HG03432 (cell line): ENCODE data around the gene BRAP.
"Not testable (repeated sequence)": the region's sequence is repeated elsewhere in the genome, so short reads cannot be mapped to it uniquely, and the experiment has no call there.

Experiments
- ATAC-seq: cut with Tn5 transposase; IDR thresholded peaks from one replicate; pipeline ENCODE4 v1.9.1; 2021; ENCODE audit warnings: mild to moderate bottlenecking, moderate library complexity; ENCODE audit not compliant: unreplicated experiment

The BRAP gene, protein sequence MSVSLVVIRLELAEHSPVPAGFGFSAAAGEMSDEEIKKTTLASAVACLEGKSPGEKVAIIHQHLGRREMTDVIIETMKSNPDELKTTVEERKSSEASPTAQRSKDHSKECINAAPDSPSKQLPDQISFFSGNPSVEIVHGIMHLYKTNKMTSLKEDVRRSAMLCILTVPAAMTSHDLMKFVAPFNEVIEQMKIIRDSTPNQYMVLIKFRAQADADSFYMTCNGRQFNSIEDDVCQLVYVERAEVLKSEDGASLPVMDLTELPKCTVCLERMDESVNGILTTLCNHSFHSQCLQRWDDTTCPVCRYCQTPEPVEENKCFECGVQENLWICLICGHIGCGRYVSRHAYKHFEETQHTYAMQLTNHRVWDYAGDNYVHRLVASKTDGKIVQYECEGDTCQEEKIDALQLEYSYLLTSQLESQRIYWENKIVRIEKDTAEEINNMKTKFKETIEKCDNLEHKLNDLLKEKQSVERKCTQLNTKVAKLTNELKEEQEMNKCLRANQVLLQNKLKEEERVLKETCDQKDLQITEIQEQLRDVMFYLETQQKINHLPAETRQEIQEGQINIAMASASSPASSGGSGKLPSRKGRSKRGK

DNA sequence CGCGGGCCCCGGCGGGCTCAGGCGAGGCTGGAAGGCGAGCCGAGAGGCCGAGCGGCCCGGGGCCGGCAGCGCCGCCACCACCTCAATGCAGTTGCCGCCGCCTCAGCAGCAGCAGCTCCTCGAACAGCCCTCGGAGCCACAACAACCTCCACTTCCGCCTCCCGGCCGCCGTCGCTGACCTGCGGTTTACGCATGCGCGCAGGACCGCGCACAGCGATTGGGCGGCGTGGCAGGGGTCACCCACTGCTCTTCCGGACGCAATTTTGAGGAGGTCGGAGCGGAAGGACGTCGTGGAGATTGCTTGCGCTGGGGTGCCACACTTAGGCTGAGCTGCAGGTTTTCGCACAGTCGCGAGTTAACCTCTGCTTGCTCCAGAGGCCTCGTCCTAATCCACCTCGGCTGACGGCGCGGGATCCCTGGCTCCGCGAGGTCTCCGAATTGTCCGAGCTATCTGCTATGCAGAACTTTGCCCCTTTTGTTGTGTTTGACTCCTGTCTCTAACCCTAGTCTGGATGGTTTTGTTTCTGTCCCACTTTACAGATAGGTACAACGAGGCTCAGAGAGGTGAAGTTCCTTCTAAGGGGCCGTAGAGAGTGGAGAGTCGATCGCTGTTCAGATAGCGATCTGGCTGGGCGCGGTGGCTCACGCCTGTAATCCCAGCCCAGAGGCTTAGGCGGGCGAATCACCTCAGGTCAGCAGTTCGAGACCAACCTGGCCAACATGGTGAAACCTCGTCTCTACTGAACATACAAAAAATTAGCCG lies at the start of gene BRAP, which contains the start of gene ACAD10:
TSS of gene BRAP (minus strand) at position 146 of the 763 bp plus-strand sequence. CDS start 164 bp downstream, outside the sequence.
TSS of gene ACAD10 (plus strand) at position 243 of the 763 bp plus-strand sequence. CDS start 6,657 bp downstream, outside the sequence.
- peak; percentile 92 for ATAC-seq

DNA sequence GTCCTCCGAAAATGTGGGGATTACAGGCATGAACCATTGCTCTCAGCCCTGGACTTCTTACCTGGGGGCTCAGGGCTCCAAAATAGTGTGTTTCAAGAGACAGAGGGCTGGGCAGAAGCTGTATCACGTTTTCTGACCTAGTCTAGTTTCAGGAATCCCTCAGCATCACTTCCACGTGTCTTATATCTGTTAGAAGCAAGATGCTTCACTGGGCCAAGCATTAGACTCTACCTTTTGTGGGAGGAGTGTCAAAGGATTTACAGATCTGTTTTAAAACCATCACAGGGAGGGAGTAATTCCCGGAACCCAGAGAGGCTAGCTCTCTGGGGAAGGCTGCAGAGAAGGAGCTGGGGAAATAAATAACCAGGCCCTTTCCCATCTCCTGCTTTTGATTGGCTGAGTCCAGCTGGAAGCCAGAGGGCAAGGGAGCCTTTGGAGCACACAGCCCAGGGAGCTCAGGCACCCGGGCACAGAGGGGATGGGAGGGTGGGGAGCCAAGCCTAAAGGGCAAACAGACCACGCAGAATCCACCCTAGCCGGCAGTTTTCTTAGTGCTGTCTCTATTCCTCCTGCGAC lies 47.7 kb upstream of the BRAP start:
- ATAC-seq, result no peak

DNA sequence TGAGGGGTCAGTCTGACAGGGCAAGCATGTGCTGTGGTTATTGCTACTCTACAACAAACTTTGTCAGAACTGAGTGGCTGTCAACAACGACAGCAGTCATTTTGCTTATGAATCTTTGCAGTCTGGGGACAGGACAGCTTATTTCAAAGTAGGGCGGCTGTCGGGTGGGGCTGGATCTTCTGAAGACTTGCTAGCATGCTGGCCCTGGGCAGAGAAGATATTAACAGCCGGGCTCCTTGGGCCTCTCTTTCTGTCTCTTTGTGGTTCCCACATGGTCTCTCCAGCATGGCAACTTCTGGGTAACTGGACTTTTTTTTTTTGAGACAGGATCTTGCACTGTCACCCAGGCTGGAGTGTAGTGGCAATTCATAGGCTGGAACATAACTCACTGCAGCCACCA lies 47.0 kb upstream of the BRAP start:
- ATAC-seq, result no peak

DNA sequence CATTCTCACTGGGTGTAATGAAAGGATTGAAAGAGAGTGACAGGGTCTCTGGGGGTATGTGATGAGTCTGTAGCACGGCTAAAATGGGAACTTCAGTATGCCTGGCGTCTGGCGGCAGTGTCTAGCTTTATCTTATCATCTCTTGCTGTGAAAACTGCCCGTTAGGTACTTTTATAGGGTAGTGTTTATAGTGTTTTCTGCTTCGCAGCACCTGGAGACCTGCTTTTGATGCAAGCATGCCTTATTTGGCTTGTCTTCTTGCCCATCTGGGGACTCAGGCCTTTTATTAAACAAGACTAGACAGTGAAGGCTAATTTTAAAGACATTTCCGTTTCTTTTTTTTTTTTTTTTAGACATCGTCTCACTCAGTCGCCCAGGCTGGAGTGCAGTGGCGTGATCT lies 44.7 kb upstream of the BRAP start:
- no peak for ATAC-seq

DNA sequence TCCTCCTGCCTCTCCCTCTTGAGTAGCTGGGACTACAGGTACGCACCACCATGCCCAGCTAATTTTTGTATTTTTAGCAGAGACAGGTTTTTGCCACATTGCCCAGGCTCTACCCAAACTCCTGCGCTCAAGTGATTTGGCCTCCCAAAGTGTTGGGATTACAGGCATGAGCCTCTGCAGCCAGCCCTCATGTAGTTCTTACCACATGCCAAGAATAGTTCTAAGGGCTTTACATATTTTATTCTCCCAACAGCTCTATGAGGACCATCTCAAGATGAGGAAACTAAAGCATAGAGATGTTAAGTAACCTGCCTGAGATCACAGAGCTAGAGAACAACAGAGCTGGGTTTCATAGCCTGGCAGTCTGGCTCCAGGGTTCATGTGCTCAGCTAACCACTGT lies 43.0 kb upstream of the BRAP start:
- no peak for ATAC-seq

DNA sequence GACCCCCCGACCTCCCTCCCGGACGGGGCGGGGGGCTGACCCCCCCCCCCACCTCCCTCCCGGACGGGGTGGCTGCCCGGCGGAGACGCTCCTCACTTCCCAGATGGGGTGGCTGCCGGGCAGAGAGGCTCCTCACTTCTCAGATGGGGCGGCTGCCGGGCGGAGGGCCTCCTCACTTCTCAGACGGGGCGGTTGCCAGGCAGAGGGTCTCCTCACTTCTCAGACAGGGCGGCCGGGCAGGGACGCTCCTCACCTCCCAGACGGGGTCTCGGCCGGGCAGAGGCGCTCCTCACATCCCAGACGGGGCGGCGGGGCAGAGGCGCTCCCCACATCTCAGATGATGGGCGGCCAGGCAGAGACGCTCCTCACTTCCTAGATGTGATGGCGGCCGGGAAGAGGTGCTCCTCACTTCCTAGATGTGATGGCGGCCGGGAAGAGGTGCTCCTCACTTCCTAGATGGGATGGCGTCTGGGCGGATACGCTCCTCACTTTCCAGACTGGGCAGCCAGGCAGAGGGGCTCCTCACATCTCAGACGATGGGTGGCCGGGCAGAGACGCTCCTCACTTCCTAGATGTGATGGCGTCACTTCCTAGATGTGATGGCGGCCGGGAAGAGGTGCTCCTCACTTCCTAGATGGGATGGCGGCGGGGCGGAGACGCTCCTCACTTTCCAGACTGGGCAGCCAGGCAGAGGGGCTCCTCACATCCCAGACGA lies 38.0 kb upstream of the BRAP start:
- not testable (repeated sequence) for ATAC-seq

DNA sequence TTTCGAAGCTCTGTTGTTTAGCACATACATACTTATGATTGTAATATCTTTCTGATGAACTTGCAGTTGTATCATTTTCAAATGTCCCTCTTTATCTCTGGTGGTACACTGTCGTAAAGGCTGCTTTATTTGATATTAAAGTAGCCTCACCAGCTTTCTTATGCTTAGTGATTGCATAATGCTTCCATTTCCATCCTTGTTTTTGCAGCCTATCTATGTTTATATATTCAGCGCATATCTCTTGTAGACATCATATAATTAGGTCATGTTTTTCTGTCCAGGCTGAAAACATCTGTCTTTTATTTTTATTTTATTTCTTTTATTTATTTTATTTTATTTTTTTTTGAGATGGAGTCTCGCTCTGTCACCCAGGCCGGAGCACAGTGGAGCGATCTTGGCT lies 34.7 kb upstream of the BRAP start:
- no peak for ATAC-seq

DNA sequence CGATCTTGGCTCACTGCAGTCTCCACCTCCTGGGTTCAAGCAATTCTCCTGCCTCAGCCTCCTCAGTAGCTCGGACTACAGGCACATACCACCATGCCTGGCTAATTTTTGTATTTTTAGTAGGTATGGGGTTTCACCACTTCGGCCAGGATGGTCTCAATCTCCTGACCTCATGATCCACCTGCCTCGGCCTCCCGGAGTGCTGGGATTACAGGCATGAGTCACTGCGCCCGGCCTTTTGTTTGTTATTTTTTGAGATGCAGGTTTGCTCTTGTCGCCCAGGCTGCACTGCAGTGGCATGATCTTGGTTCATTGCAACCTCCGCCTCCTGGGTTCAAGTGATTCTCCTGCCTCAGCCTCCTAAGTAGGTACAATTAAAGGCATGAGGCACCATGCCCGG lies 33.6 kb upstream of the BRAP start:
- ATAC-seq, result not testable (repeated sequence)

DNA sequence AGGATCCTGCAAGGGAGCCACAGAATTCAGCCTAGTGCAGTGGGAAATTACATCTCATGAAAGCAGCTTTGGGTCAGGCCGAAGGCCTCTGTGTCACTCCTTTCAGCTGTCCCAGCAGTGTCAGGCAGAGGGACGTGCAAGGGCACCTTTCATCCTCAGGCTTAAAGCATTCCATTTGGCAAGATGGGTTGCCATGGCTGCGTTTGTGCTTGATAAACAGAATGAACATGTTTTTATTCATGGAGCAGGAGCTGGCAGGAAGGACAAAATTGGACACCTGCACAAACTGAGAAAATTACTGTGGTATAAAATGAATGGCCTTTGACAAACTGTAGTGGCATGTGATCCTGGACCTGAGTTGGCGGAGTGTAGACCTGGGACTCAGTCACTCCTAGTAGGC lies 29.5 kb upstream of the BRAP start:
- ATAC-seq, result no peak

DNA sequence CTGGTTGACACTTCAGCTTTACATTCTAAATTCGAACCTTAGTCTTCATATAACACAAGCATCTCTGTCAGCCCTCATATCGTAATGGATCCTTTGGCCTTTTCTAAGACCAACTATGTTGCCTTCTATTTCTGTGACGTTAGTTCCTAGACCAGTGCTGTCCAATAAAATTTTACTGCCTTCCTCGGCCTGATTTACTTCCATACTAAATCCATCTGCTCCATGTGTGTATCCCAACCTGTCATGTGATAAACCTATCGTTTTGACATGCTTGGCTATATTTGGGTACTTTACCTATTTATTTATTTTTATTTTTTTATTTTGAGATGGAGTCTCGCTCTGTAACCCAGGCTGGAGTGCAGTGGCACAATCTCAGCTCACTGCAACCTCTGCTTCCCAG lies 20.4 kb upstream of the BRAP start:
- ATAC-seq, result no peak

DNA sequence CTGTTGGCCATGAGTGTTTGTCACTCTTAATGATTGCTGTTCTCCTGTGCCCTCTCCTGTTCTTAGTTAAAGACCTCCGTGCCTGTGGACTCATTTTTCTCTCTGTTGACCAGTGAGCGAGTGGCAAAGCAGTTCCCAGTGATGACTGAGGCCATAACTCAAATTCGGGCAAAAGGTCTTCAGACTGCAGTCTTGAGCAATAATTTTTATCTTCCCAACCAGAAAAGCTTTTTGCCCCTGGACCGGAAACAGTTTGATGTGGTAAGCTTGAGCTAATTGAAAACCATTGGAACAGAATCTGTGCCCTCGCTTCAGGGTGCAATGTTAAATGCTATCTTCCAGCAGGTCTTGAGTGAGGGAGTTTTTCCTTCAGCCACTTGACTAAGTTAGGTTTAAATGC lies 19.9 kb upstream of the BRAP start:
- no peak for ATAC-seq

DNA sequence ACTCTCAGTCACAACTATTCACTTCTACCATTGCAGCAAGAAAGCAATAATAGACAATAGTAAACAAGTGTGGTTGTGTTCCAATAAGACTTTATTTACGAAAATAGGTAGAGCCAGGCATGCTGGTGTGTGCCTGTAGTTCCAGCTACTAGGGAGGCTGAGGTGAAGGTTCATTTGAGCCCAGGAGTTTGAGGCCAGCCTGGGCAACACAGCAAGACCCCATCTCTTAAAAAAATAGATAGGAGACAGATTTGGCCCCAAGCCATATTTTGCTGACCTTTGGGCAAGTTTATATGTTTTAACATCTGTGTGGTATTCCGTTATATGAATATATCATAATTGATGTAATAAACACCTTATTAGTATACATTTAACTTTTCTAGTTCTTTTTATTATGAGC lies 14.2 kb upstream of the BRAP start:
- no peak for ATAC-seq

DNA sequence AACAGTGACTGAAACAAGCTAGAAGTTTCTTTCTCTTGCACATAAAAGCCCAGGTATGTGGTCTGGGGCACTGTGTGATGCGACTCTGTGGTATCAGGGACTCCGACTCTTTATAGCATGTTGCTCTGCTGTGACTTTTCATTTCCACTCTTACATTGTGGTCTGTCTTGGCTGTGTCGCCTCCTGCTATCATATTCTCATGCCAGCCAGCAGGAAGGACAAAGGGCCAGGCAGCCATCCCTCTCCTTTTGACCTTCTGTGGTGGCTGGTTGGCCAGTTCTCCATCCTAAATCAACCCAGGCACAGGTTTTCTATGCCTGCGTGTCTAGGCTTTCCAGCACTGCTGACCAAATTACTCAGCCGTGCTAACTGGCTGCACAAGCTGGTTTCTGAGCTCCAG lies 8.1 kb upstream of the BRAP start:
- no peak for ATAC-seq

DNA sequence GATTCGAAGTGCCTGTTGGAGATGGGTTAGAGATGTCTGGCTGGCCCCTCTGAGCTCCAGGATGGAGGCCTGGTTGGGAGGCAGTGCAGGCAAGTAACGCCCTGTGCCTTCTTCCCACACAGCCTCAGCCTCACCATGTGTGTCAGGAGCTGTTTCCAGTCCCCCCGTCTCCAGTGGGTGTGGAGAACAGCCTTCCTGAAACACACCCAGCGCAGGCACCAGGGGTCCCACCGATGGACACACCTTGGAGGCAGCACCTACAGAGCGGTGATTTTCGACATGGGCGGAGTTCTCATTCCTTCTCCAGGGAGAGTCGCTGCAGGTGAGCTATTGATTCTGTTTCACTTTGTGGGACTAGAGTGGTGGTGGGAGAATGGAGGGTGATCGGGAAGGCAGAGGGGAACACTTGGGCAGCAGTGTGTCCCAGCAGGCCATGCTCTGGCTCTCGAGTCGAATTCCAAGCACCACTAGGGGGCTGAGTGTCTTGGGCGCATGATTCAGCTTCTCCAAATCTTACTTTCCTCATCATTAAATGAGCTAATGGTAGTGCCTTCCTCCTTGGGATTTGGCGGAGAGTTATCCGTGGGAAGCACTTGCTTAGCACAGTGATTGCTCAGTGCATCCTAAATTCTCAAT lies 6.9 kb upstream of the BRAP start:
- no peak for ATAC-seq

DNA sequence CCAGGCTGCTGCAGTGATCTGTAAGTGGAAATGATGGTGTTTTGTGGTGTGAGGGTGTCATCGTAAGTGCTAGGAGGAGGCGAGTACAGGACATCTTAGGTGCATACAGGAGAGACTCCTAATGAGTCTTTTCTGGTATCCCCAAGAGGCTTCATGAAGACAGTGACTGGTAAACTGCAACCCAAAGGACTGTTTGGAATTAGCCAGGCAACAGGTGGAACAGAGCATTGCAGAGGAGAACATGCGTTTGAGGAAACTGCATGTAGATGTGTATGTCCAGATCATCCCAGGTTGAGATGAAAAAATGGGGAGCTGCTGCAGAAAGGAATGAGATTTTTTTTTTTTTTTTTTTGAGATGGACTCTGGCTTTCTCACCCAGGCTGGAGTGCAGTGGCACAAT lies 5.5 kb upstream of the BRAP start:
- no peak for ATAC-seq

DNA sequence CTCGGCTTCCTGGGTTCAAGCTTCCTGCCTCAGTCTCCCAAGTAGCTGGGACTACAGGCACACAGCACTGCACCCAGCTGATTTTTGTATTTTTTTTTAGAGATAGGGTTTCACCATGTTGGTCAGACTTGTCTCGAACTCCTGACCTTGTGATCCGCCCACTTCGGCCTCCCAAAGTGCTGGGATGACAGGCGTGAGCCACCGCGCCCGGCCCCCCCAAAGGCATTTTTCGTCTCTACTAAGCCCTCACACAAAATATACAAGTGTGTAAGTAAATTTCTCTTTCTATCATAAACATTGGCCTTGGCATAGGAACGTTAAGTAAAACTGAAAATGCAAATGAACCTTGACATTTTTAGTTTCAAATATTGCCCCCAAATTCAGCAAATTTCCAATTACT lies 2.2 kb upstream of the BRAP start:
- ATAC-seq, result no peak

DNA sequence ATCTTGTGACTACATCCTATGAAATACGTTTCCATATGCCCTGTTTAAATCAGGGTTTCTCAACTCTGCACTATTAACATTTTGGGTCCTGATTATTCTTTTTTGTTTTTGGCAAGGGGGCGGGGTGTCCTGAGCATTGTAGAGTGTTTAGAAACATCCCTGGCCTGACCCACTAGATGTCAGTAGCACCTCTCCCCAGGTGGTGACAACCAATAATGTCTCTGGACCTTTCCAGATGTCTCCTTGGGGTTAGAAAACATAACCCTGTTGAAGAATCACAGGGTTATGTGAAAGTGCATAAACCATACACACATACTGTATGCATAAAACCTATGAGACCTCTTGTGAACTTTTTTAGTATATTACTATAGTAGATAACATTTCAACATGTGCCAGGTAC lies 1.5 kb upstream of the BRAP start:
- ATAC-seq, result no peak

DNA sequence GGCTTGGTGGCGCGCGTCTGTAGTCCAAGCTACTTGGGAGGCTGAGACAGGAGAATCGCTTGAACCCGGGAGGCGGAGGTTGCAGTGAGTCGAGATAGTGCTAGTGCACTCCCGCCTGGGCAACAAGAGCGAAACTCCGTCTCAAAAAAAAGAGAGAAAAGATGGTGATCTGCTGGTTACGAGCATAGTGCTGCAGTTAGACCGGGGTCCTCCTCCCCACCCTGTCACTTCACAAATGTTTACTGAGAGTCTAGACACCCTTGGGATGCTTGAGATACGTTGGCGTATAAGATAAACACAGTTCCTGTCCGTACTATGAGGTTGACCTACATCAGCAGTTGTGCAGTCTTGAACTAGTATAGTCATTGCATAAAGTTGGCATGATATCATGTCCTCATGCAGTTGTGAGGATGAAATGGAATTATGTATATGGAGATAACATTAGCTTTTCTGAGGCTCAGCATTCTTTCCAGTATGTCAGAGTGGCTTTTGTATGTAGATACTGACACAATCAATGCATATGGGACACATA lies 884 bp upstream of the BRAP start:
- no peak for ATAC-seq

DNA sequence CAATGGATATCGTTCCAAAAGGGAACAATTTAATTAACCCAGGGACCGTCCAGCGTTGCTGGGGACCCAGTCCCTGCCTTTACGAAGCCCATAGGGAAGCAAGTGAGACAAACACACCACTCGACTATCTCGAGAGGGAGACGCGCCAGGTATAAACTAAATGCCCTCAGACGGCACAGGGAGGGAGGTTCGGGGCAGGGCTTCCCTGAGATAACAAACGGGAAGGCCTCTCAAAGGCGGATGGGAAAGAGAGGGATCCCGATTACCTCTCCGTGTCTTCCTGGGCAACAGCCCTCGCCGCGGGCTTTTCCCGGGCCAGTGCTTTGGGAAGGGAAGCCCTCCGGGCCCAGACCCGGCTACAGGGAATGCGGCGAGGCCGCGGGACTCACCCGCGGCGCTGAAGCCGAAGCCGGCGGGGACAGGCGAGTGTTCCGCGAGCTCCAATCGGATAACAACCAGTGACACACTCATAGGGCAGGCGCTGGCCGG lies 390 bp downstream of the BRAP start:
- ATAC-seq, result peak; percentile 9
